NCI-H510A (cell line): ENCODE measurements around the gene CNN1.

Source experiments
- DNase-seq: peaks from one replicate; lab custom pipeline; 2025; lab: John Stamatoyannopoulos, UW

CNN1 gene

GRCh38 chr19:11538232-11539036, at the start of gene CNN1:
CNN1 (plus strand) TSS chr19:11538851; CDS start chr19:11538928, 77 bp downstream.
- no peak for DNase-seq

GRCh38 chr19:11489378-11489777, 49.3 kb upstream of the CNN1 start:
- no peak for DNase-seq

GRCh38 chr19:11494634-11495285, 43.9 kb upstream of the CNN1 start:
- no peak for DNase-seq

GRCh38 chr19:11495481-11495880, 43.2 kb upstream of the CNN1 start:
- DNase-seq = no peak

- DNase-seq = no peak
These were observed 42.8 kb upstream of the CNN1 start for GRCh38 chr19:11495885-11496284.

GRCh38 chr19:11496391-11497163, 42.1 kb upstream of the CNN1 start:
- DNase-seq = no peak

- no peak for DNase-seq
These were observed 39.4 kb upstream of the CNN1 start for GRCh38 chr19:11499220-11499726.

GRCh38 chr19:11499890-11500420, 38.7 kb upstream of the CNN1 start:
- DNase-seq = no peak

GRCh38 chr19:11504502-11505031, 34.1 kb upstream of the CNN1 start:
- DNase-seq = no peak

- DNase-seq = peak; percentile 93
These were observed 33.6 kb upstream of the CNN1 start for GRCh38 chr19:11505032-11505503.

- peak; percentile 90 for DNase-seq
These were observed 33.0 kb upstream of the CNN1 start, which contains the start of gene ZNF653 for GRCh38 chr19:11505504-11506100. ZNF653 (minus strand) TSS chr19:11505839; CDS start chr19:11505786, 53 bp downstream.

- no peak for DNase-seq
These were observed 32.5 kb upstream of the CNN1 start for GRCh38 chr19:11506101-11506555.

GRCh38 chr19:11506967-11507366, 31.7 kb upstream of the CNN1 start:
- no peak for DNase-seq

- no peak for DNase-seq
These were observed 31.1 kb upstream of the CNN1 start for GRCh38 chr19:11507370-11508078.

- no peak for DNase-seq
These were observed 28.2 kb upstream of the CNN1 start for GRCh38 chr19:11510444-11510843.

- no peak for DNase-seq
These were observed 24.7 kb upstream of the CNN1 start for GRCh38 chr19:11513946-11514345.

- no peak for DNase-seq
These were observed 19.5 kb upstream of the CNN1 start for GRCh38 chr19:11519138-11519537.

GRCh38 chr19:11528551-11529341, 9.9 kb upstream of the CNN1 start, which contains the start of gene ECSIT:
ECSIT (minus strand) TSS chr19:11529134; CDS start chr19:11519170, 9,964 bp downstream.
- DNase-seq = peak; percentile 97

GRCh38 chr19:11530432-11530831, 8.2 kb upstream of the CNN1 start:
- peak; percentile 82 for DNase-seq

GRCh38 chr19:11534538-11534937, 4.1 kb upstream of the CNN1 start:
- DNase-seq = no peak
